EL (cell line): Measurements from ENCODE around the gene TMEM170B.

Experiments used
- DNase-seq: peaks from one replicate; pipeline ENCODE4 v3.0.0-alpha.2; 2016

The TMEM170B gene

GRCh38 chr6:11537229-11538051, at the start of gene TMEM170B:
TMEM170B (plus strand) TSS chr6:11537749; CDS start chr6:11538278, 529 bp downstream.
- DNase-seq, result peak; percentile 95

GRCh38 chr6:11490996-11491395, 46.6 kb upstream of the TMEM170B start:
- DNase-seq, result no peak

- DNase-seq, result no peak
Measured at GRCh38 chr6:11491596-11492463, 45.7 kb upstream of the TMEM170B start.

GRCh38 chr6:11492464-11493290, 44.9 kb upstream of the TMEM170B start:
- no peak for DNase-seq

GRCh38 chr6:11493974-11494373, 43.6 kb upstream of the TMEM170B start:
- no peak for DNase-seq

- no peak for DNase-seq
Measured at GRCh38 chr6:11494786-11495564, 42.6 kb upstream of the TMEM170B start.

- no peak for DNase-seq
Measured at GRCh38 chr6:11495565-11496145, 41.9 kb upstream of the TMEM170B start.

- peak; percentile 85 for DNase-seq
Measured at GRCh38 chr6:11496152-11497060, 41.1 kb upstream of the TMEM170B start.

- no peak for DNase-seq
Measured at GRCh38 chr6:11497107-11497506, 40.4 kb upstream of the TMEM170B start.

GRCh38 chr6:11497881-11498280, 39.7 kb upstream of the TMEM170B start:
- no peak for DNase-seq

GRCh38 chr6:11500008-11500407, 37.5 kb upstream of the TMEM170B start:
- peak; percentile 63 for DNase-seq

- DNase-seq, result no peak
Measured at GRCh38 chr6:11509471-11509870, 28.1 kb upstream of the TMEM170B start.

- DNase-seq, result no peak
Measured at GRCh38 chr6:11514672-11515071, 22.9 kb upstream of the TMEM170B start.

GRCh38 chr6:11515763-11516162, 21.8 kb upstream of the TMEM170B start:
- DNase-seq, result no peak

- DNase-seq, result no peak
Measured at GRCh38 chr6:11522812-11523605, 14.5 kb upstream of the TMEM170B start.

GRCh38 chr6:11525468-11526155, 11.9 kb upstream of the TMEM170B start:
- peak; percentile 19 for DNase-seq

- no peak for DNase-seq
Measured at GRCh38 chr6:11526156-11526505, 11.4 kb upstream of the TMEM170B start.

- no peak for DNase-seq
Measured at GRCh38 chr6:11527274-11527870, 10.2 kb upstream of the TMEM170B start.

- no peak for DNase-seq
Measured at GRCh38 chr6:11528996-11529395, 8.6 kb upstream of the TMEM170B start.
